Middle frontal gyrus (tissue), 1 donor: Measurements from ENCODE around the gene SPDYE3.
"Not testable (repeated sequence)": the region's sequence is repeated elsewhere in the genome, so short reads cannot be mapped to it uniquely, and the experiment has no call there.

ENCODE experiments used
- DNase-seq: peaks from one replicate; pipeline ENCODE4 v3.0.0-alpha.2; 2015; ENCODE audit warnings: low spot score; ENCODE audit errors: extremely low spot score

The SPDYE3 gene

GRCh38 chr7:100288258-100288657 is 19.2 kb upstream of the SPDYE3 start:
- not testable (repeated sequence) for DNase-seq

GRCh38 chr7:100292162-100292561 is 15.3 kb upstream of the SPDYE3 start:
- DNase-seq, result not testable (repeated sequence)

- not testable (repeated sequence) for DNase-seq
Observed at GRCh38 chr7:100295269-100295668, 12.2 kb upstream of the SPDYE3 start.

GRCh38 chr7:100297852-100298631 is 9.5 kb upstream of the SPDYE3 start:
- DNase-seq, result not testable (repeated sequence)

GRCh38 chr7:100298632-100298895 is 8.9 kb upstream of the SPDYE3 start:
- not testable (repeated sequence) for DNase-seq

GRCh38 chr7:100304526-100304925 is 3.0 kb upstream of the SPDYE3 start:
- not testable (repeated sequence) for DNase-seq

GRCh38 chr7:100318329-100318728 is 10.8 kb downstream of the SPDYE3 start:
- not testable (repeated sequence) for DNase-seq

- peak; percentile 4 for DNase-seq
Observed at GRCh38 chr7:100321648-100322047, 14.1 kb downstream of the SPDYE3 start.

GRCh38 chr7:100324194-100324593 is 16.7 kb downstream of the SPDYE3 start:
- DNase-seq, result not testable (repeated sequence)

GRCh38 chr7:100325671-100326070 is 18.2 kb downstream of the SPDYE3 start:
- DNase-seq, result not testable (repeated sequence)

- DNase-seq, result not testable (repeated sequence)
Observed at GRCh38 chr7:100326914-100327313, 19.4 kb downstream of the SPDYE3 start.

GRCh38 chr7:100335566-100336466 is 28.3 kb downstream of the SPDYE3 start:
- peak; percentile 77 for DNase-seq

GRCh38 chr7:100338083-100338696 is 30.7 kb downstream of the SPDYE3 start:
- DNase-seq, result not testable (repeated sequence)

GRCh38 chr7:100341286-100341685 is 33.8 kb downstream of the SPDYE3 start:
- DNase-seq, result not testable (repeated sequence)

- no peak for DNase-seq
Observed at GRCh38 chr7:100342765-100343164, 35.3 kb downstream of the SPDYE3 start.

- DNase-seq, result not testable (repeated sequence)
Observed at GRCh38 chr7:100344124-100344559, 36.6 kb downstream of the SPDYE3 start.

GRCh38 chr7:100344560-100345287 is 37.2 kb downstream of the SPDYE3 start:
- not testable (repeated sequence) for DNase-seq

GRCh38 chr7:100345288-100345672 is 37.8 kb downstream of the SPDYE3 start:
- not testable (repeated sequence) for DNase-seq

GRCh38 chr7:100346921-100347320 is 39.4 kb downstream of the SPDYE3 start:
- DNase-seq, result no peak

- DNase-seq, result no peak
Observed at GRCh38 chr7:100348805-100349204, 41.3 kb downstream of the SPDYE3 start.

GRCh38 chr7:100349757-100350156 is 42.3 kb downstream of the SPDYE3 start:
- DNase-seq, result no peak
